Thoracic aorta (tissue), 2 donors: ENCODE data around the gene IGDCC3. TPM values are rescaled to one million over a fixed set of nuclear protein-coding genes. Genes with fewer than 3 reads are reported as not detected.

Source experiments
- ATAC-seq: fragments of 150-250 bp; one replicate; pipeline ENCODE4 v1.8.0; 2017; ENCODE audit warnings: low read depth; ENCODE audit not compliant: insufficient number of reproducible peaks, low FRiP score
- DNase-seq: peaks from one replicate; pipeline ENCODE4 v3.0.0-alpha.2; 2020; ENCODE audit warnings: low spot score
- H3K27ac ChIP-seq, 2 donors: fragments of 200-600 bp; sonication (generic); 1 replicate in 1 of 2; 2 replicates in 1 of 2; pipeline ENCODE4 v1.5.1; 2016; ENCODE audit warnings: mild to moderate bottlenecking in 2 of 2, moderate library complexity in 2 of 2
- H3K27me3 ChIP-seq: fragments of 200-600 bp; sonication (generic); replicated peaks from 2 replicates; pipeline ENCODE4 v1.6.0; 2016; ENCODE audit warnings: mild to moderate bottlenecking; ENCODE audit not compliant: insufficient read depth
- H3K36me3 ChIP-seq: fragments of 200-600 bp; sonication (generic); one replicate; pipeline ENCODE4 v1.5.1; 2016
- H3K4me1 ChIP-seq, 2 donors: fragments of 200-600 bp; sonication (generic); 1 replicate in 1 of 2; 2 replicates in 1 of 2; pipeline versions ENCODE4 v1.5.1 to v1.6.0; 2016; ENCODE audit warnings: low read depth in 2 of 2, mild to moderate bottlenecking in 1 of 2; ENCODE audit not compliant: control insufficient read depth in 1 of 2
- H3K4me3 ChIP-seq: fragments of 200-600 bp; sonication (generic); 2 replicates; pipeline ENCODE4 v1.5.1; 2016; ENCODE audit warnings: mild to moderate bottlenecking
- H3K9me3 ChIP-seq: fragments of 200-600 bp; sonication (generic); 2 replicates; pipeline ENCODE4 v1.5.1; 2016
- total RNA-seq, 2 donors: library from RNA; depleted of rRNA; stranded (reverse); fragments of >200 nt; gene quantifications; one replicate each; pipeline versions ENCODE4 v1.1.0 to v1.2.3, GENCODE V29; 2016
- TF ChIP-seq, protein P1 (sequence below): fragments of 200-600 bp; sonication (generic); IDR thresholded peaks from one replicate; pipeline ENCODE4 v1.5.1; 2019; ENCODE audit warnings: antibody characterized with exemption

IGDCC3 gene
- total RNA-seq, 2 donors from 2014 or later, result not detected

DNA sequence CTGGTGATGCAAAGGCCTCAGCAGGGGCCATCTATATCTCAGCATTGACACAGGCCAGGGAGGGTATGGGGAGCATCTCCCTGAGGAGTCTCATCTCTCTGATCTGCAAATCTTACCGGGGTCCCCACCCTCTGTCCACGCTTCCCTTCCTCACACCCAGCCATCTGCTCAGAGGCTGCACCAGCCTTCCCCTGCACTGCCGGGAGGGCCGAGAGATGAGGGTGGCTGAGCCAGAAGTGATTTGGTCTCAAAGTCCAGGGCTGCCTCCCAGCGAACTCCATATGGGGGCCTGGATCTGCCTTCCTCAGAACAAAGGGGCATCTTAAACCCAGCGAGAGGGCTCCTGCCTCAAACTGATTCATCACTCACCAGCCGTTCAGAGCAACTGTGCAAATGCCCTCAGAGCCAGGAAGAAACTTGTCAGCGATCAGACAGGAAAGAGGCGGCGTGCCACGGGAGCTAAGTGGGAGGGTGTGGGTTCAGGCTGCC lies 4.6 kb downstream of the IGDCC3 start:
- TF ChIP-seq, protein P1, sequence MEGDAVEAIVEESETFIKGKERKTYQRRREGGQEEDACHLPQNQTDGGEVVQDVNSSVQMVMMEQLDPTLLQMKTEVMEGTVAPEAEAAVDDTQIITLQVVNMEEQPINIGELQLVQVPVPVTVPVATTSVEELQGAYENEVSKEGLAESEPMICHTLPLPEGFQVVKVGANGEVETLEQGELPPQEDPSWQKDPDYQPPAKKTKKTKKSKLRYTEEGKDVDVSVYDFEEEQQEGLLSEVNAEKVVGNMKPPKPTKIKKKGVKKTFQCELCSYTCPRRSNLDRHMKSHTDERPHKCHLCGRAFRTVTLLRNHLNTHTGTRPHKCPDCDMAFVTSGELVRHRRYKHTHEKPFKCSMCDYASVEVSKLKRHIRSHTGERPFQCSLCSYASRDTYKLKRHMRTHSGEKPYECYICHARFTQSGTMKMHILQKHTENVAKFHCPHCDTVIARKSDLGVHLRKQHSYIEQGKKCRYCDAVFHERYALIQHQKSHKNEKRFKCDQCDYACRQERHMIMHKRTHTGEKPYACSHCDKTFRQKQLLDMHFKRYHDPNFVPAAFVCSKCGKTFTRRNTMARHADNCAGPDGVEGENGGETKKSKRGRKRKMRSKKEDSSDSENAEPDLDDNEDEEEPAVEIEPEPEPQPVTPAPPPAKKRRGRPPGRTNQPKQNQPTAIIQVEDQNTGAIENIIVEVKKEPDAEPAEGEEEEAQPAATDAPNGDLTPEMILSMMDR, result no peak
- no peak for DNase-seq

DNA sequence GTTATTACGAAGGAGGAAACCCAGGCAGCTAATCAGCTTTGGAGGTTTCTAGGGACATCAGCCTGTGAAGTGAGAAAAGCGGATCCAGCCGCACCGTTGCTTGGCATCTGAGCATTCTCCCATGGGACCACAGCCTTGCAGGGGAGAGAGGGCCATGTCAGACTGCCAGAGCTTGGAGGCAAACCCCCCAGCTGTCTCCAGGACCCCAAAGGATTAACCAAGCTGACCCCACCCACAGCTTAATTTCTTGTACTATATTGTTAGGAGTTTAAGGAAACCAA lies 5.1 kb downstream of the IGDCC3 start:
- DNase-seq (no peak), ATAC-seq (no peak)
- Histone ChIP-seq H3K27me3 (no peaks in the 10 kb centered on the region), H3K4me3 (no peak overlapping the region), H3K9me3 (no peaks in the 10 kb centered on the region), H3K4me1 (peaks cover 0 to 9% of the 10 kb centered on the region in 2 donors), H3K27ac (no peak overlapping the region), H3K36me3 (no peaks in the 10 kb centered on the region)
- TF ChIP-seq, protein P1, result no peak

More for the DNA sequence above, 4.6 kb downstream of the IGDCC3 start:
- H3K9me3 ChIP-seq, result no peaks in the 10 kb centered on the region
- no peak for ATAC-seq
- no peaks in the 10 kb centered on the region for H3K27me3 ChIP-seq
- no peaks in the 10 kb centered on the region for H3K36me3 ChIP-seq
- peaks cover 2 to 9% of the 10 kb centered on the region in 2 donors for H3K4me1 ChIP-seq
- H3K27ac ChIP-seq, result no peak overlapping the region
- H3K4me3 ChIP-seq, result no peak overlapping the region

DNA sequence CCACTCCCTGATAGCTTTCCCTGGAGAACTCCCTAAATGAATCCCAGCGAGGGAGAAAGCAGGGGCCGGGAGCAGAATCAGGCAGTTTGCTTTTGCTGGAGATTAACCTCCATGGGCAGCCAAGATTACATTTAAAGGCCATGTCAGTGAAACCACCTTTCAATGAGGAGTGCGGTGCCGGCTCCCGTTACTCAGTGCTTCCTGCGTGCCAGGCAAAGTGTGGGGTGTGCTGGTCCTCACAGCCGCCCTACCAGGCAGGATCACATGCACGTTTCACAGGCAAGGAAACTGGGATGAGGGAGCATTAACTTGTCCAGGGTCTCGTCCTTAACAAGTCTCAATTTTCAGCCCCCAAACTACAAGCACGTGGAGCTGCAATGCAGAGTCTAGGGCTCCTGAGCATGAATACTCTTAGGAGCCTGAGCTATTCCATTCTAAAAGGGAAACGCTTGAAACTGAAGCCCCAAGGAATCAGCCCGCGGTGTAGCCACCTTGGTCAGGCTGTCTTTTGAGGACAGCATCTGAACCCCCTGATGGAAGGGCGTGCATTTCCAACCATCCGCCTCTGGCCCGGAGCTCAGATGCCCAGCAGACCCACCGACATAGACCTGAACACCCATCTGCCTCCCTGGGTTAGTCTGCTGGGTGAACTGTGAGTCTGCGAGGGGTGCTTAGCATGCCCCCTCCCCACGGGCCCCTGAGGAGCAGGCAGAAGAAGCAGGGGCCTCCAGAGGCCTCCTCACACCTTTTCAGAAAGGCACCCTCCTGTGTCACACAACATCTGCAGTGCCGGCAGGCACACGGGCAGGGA lies 5.6 kb downstream of the IGDCC3 start:
- no peak overlapping the region for H3K4me3 ChIP-seq
- TF ChIP-seq, protein P1, result no peak
- no peak overlapping the region for H3K27ac ChIP-seq
- H3K9me3 ChIP-seq, result no peaks in the 10 kb centered on the region
- H3K27me3 ChIP-seq, result no peaks in the 10 kb centered on the region
- DNase-seq, result no peak
- ATAC-seq, result no peak
- no peaks in the 10 kb centered on the region for H3K36me3 ChIP-seq
- H3K4me1 ChIP-seq, result peaks cover 0 to 7% of the 10 kb centered on the region in 2 donors

DNA sequence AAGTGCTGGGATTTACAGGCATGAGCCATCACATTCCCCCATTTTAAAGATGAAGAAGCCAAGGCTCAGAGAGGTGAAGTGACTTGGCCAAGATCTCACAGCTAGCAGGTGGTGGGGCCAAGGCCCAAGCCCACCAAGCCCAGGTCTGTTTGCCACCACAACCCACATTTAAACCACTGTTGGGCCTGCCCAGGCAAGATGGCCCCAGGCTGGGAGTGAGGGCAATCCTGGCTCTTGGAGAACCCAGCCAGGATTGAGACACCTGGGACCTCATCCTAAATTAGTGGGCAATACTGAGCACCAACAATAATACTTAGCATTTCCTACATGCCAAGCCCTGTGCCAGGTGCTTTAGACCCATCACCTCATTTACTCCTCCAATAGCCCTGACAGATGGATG lies 6.9 kb downstream of the IGDCC3 start:
- H3K27ac ChIP-seq, result no peak overlapping the region
- DNase-seq (no peak), ATAC-seq (no peak)
- no peaks in the 10 kb centered on the region for H3K4me1 ChIP-seq
- H3K4me3 ChIP-seq, result no peak overlapping the region
- H3K36me3 ChIP-seq, result no peaks in the 10 kb centered on the region
- H3K27me3 ChIP-seq, result no peaks in the 10 kb centered on the region
- TF ChIP-seq, protein P1, result no peak
- H3K9me3 ChIP-seq, result no peaks in the 10 kb centered on the region

DNA sequence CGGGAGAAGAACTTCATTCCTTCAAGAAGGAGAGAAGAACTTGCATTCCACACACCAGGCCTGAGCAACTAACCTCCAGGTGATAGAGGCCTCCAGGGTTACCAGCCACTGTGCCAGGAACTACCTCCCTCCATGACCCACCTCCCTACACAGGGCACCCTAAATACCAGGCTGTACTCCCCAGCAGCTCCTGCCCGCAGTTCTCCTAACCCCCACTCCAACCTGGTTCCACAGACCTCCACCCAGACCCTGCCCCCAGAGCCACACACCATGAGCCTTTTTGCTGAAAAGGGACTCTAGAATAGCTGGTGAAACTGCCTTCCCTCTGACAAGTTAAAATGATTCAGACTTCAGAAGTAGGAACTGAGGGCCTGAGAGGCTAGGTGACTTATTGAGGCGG lies 8.2 kb downstream of the IGDCC3 start:
- TF ChIP-seq, protein P1, result no peak
- Histone ChIP-seq H3K36me3 (no peaks in the 10 kb centered on the region), H3K27me3 (no peaks in the 10 kb centered on the region), H3K4me1 (no peaks in the 10 kb centered on the region), H3K4me3 (no peak overlapping the region), H3K27ac (no peak overlapping the region), H3K9me3 (no peaks in the 10 kb centered on the region)
- DNase-seq, result no peak
- ATAC-seq, result no peak
